Activated T-cell treated with anti-CD3 and anti-CD28 coated beads, Interleukin-2, amount 50 U/mL, for 24 hours (primary cell): ENCODE measurements around the gene ITGB8.
"Not testable (repeated sequence)": the region's sequence is repeated elsewhere in the genome, so short reads cannot be mapped to it uniquely, and the experiment has no call there.

Experiments
- DNase-seq: peaks from one replicate; pipeline ENCODE4 v3.0.0-alpha.2; 2020
- H3K27ac Mint-ChIP-seq: 2 replicates; pipeline ENCODE4 v1.8.0; 2020; ENCODE audit warnings: mild to moderate bottlenecking, mixed read lengths
- H3K27me3 Mint-ChIP-seq: 2 replicates; pipeline ENCODE4 v1.8.0; 2020; ENCODE audit warnings: mixed read lengths
- H3K36me3 Mint-ChIP-seq: 2 replicates; pipeline ENCODE4 v1.8.0; 2020; ENCODE audit warnings: low read depth, mixed read lengths
- H3K4me1 Mint-ChIP-seq: 2 replicates; pipeline ENCODE4 v1.8.0; 2020; ENCODE audit warnings: low read depth, mixed read lengths
- H3K4me3 Mint-ChIP-seq: 2 replicates; pipeline ENCODE4 v1.8.0; 2020; ENCODE audit warnings: mild to moderate bottlenecking, moderate library complexity, mixed read lengths
- H3K9me3 Mint-ChIP-seq: 2 replicates; pipeline ENCODE4 v1.8.0; 2020; ENCODE audit warnings: mixed read lengths

The ITGB8 gene

DNA sequence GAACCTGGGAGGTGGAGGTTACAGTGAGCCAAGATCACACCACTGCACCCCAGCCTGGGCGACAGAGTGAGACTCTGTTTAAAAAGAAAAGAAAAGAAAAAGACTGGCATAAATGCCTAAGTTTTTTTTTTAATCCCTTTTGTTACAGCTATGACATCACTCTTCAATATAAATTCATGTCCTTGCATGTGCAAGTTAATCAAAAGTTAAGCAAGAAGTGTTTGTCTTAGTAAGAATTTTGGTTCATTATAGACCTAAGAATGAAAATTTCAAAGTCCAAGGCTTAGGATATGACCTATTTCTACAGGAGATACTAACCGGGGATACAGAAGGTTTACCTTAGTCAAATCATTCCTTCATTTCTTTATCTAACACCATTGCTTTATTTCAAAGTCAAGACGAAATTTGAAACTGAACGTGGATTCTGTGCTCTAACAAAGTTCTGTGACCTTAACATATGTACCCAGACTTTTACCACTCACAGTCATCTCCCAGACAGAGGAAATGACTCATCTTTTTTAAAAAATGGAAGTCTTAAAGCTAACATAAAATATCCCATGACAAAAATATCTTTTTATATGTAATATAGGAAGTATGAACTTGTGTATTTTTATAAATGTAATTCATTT is 29.3 kb upstream of the ITGB8 start:
- no peak overlapping the region for H3K27ac Mint-ChIP-seq
- no peaks in the 10 kb centered on the region for H3K9me3 Mint-ChIP-seq
- DNase-seq, result no peak
- peaks cover 6% of the 10 kb centered on the region for H3K27me3 Mint-ChIP-seq
- no peak overlapping the region for H3K4me3 Mint-ChIP-seq
- H3K36me3 Mint-ChIP-seq, result no peaks in the 10 kb centered on the region
- H3K4me1 Mint-ChIP-seq, result peaks cover 7% of the 10 kb centered on the region

GRCh38 chr7:20302300-20302699 is 28.4 kb upstream of the ITGB8 start:
- DNase-seq, H3K4me3 Mint-ChIP-seq, H3K27me3 Mint-ChIP-seq, H3K27ac Mint-ChIP-seq, H3K36me3 Mint-ChIP-seq, H3K9me3 Mint-ChIP-seq, H3K4me1 Mint-ChIP-seq: not testable (repeated sequence)

- peaks cover 7% of the 10 kb centered on the region for H3K4me1 Mint-ChIP-seq
- H3K36me3 Mint-ChIP-seq, result no peaks in the 10 kb centered on the region
- H3K9me3 Mint-ChIP-seq, result no peaks in the 10 kb centered on the region
- peaks cover 2% of the 10 kb centered on the region for H3K27me3 Mint-ChIP-seq
- H3K4me3 Mint-ChIP-seq, result no peak overlapping the region
- DNase-seq, result no peak
- no peak overlapping the region for H3K27ac Mint-ChIP-seq
These were observed 27.8 kb upstream of the ITGB8 start for GRCh38 chr7:20302891-20303290.

DNA sequence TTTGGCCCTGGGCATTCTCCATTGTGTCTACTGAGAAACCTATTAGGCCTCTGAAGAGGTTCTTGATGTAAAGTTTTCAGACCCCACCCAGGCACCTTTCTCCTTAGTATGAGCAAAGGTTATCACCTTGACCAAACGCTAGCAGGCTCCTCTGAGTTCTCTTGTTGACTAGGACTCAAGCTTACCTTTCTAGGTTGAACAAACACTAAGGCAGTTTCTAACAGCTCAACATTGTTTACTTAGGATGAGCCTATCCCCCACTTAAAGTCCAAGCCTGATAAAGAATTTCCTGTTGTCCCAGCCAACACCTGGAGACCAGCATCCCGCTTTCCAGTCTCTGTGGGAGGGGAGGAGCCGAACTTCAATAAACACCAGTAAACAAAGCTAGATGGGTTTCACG is 26.3 kb upstream of the ITGB8 start:
- Mint-ChIP-seq H3K4me3 (no peak overlapping the region), H3K36me3 (no peaks in the 10 kb centered on the region), H3K27ac (no peak overlapping the region), H3K27me3 (peaks cover 2% of the 10 kb centered on the region), H3K9me3 (no peaks in the 10 kb centered on the region), H3K4me1 (peaks cover 7% of the 10 kb centered on the region)
- DNase-seq, result no peak

DNA sequence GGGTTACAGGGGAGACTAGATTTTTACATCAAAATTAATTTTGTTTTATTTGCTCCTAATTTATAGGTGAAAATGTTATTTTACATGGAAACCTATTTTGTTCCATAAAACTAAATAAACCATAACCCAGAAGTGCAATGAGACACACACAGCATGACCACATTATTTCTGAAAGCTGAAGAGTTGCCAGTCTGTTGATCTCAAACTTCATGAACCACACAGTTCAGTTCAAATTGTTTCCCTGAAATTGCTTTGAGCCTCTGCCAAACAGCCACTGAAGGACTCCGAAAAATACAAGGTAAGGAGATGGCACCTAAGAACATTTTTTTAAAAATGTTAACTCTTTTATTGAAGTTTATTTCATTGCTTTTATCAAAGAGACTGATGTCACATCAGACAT is 25.0 kb upstream of the ITGB8 start:
- Mint-ChIP-seq H3K27me3 (peaks cover 2% of the 10 kb centered on the region), H3K9me3 (no peaks in the 10 kb centered on the region), H3K4me1 (peaks cover 3% of the 10 kb centered on the region), H3K36me3 (no peaks in the 10 kb centered on the region), H3K4me3 (no peak overlapping the region), H3K27ac (no peak overlapping the region)
- no peak for DNase-seq

DNA sequence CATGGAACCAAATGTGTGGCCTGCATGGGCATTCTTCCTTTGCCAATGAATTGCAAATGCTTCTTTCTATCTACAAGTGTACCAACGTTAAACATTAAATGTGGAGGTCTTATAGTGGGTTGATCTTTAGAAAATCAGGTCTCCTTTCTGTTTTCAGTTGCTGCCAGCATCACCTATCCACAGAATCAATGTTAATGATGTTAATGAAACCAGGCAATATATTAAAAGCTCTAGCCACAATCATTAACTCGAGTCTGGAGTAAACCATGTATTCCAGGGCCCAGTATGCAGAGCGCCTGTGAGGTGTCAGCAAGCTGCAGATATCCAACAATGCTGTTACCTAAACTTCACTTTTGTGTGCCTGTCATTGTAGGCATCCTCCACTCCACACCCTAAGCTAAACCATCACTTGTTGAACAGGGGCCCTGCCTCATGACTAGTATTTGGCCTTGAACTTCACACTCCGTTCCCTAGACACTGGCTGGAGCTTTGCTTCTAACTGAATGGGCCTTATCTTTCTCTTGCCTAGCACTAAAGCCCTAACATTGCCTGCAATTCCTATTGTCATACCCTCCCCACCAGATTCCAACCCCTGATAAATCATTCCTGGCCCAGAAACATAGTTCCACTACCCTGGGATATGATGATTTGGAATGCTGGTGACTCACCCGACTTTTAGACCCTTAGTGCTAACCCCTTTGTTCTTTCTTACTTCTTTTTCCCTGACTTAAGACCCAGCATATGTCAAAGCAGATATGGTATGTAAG is 24.3 kb upstream of the ITGB8 start:
- peaks cover 2% of the 10 kb centered on the region for H3K27me3 Mint-ChIP-seq
- H3K4me1 Mint-ChIP-seq, result peaks cover 2% of the 10 kb centered on the region
- H3K36me3 Mint-ChIP-seq, result no peaks in the 10 kb centered on the region
- no peaks in the 10 kb centered on the region for H3K9me3 Mint-ChIP-seq
- no peak for DNase-seq
- no peak overlapping the region for H3K27ac Mint-ChIP-seq
- no peak overlapping the region for H3K4me3 Mint-ChIP-seq

GRCh38 chr7:20307119-20307518 is 23.6 kb upstream of the ITGB8 start:
- no peak for DNase-seq
- no peak overlapping the region for H3K4me3 Mint-ChIP-seq
- no peak overlapping the region for H3K27ac Mint-ChIP-seq
- H3K36me3 Mint-ChIP-seq, result no peaks in the 10 kb centered on the region
- no peaks in the 10 kb centered on the region for H3K4me1 Mint-ChIP-seq
- no peaks in the 10 kb centered on the region for H3K9me3 Mint-ChIP-seq
- H3K27me3 Mint-ChIP-seq, result peaks cover 2% of the 10 kb centered on the region

DNA sequence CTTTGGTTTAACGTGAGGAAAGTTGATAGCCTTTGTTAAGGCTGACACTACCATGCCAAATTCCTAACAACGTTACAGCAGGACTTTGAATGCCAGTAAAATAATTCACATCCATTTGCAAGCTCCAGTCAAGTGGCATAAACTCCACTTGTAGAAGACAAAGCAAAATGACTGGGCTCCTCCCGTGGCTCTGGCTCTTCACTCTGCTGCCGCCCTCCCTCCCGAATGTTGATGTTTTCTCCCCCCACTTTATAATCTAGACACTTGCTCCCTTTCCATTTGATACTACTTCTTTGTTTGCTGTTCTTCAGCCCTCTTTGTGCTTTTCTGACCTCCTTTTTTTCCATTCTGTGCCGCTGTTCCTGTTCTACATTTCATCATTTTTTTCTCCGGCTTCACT is 22.8 kb upstream of the ITGB8 start:
- Mint-ChIP-seq H3K27me3 (peaks cover 2% of the 10 kb centered on the region), H3K4me3 (no peak overlapping the region), H3K4me1 (no peaks in the 10 kb centered on the region), H3K27ac (no peak overlapping the region), H3K36me3 (no peaks in the 10 kb centered on the region), H3K9me3 (no peaks in the 10 kb centered on the region)
- no peak for DNase-seq

DNA sequence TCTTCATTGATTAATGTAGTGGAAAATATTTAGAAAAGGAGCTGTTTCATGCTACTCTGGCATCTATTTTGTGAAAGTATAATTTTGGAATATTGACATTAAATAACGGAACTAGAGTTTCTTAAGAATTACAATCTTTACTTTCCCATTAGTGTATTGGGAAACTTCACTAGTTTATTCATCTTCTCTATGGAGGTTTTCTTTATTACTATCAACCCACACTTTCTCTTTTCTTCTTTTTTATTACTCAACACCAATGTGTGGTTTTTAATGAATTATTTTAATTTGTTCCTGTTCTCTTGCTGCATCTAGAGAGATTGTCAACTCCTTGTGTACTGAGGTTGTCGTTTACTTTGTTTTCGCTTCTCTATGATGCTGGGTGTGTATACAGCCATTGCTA is 20.4 kb upstream of the ITGB8 start:
- H3K4me3 Mint-ChIP-seq, result no peak overlapping the region
- no peaks in the 10 kb centered on the region for H3K36me3 Mint-ChIP-seq
- no peak for DNase-seq
- H3K9me3 Mint-ChIP-seq, result no peaks in the 10 kb centered on the region
- H3K4me1 Mint-ChIP-seq, result no peaks in the 10 kb centered on the region
- no peak overlapping the region for H3K27ac Mint-ChIP-seq
- no peaks in the 10 kb centered on the region for H3K27me3 Mint-ChIP-seq

GRCh38 chr7:20310963-20311742 is 19.5 kb upstream of the ITGB8 start:
- Mint-ChIP-seq H3K9me3 (no peaks in the 10 kb centered on the region), H3K4me1 (no peaks in the 10 kb centered on the region), H3K27ac (no peak overlapping the region), H3K4me3 (no peak overlapping the region), H3K36me3 (no peaks in the 10 kb centered on the region), H3K27me3 (no peaks in the 10 kb centered on the region)
- DNase-seq, result no peak

DNA sequence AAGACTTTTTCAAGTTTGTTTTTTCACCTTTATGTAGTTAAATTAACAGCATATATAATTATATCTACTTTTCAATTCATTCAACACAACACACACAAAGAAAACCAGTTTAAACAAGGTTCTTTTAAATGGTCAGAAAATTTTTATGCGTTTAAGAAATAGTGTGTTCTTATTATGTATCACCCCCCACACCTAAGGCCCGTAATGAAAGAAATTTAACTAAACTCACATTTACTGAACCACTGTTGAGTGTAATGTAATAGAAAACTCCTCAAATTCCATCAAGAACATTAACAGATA is 19.0 kb upstream of the ITGB8 start:
- Mint-ChIP-seq H3K36me3 (no peaks in the 10 kb centered on the region), H3K4me3 (no peak overlapping the region), H3K4me1 (no peaks in the 10 kb centered on the region), H3K9me3 (no peaks in the 10 kb centered on the region), H3K27me3 (no peaks in the 10 kb centered on the region), H3K27ac (no peak overlapping the region)
- no peak for DNase-seq

DNA sequence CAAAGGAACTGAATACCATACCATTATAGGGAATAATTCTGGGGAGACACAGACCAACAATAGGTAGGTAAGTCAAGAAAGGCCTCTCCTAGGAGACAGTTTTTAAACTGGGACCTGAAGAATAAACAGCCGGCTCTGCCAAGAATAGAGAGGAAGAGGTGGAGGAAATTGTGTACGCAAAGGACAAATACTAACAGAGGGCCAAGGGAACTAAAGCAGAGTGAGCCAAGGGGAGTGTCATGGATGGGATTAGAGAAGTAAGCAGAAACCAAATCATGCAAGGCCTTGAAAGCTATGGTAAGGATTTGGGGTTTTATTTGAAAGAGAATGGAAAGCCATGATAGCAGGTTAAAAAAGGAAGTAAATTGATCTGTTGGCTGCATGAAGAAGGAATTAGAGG is 18.1 kb upstream of the ITGB8 start:
- no peaks in the 10 kb centered on the region for H3K27me3 Mint-ChIP-seq
- DNase-seq, result no peak
- no peak overlapping the region for H3K4me3 Mint-ChIP-seq
- H3K4me1 Mint-ChIP-seq, result no peaks in the 10 kb centered on the region
- H3K9me3 Mint-ChIP-seq, result no peaks in the 10 kb centered on the region
- no peaks in the 10 kb centered on the region for H3K36me3 Mint-ChIP-seq
- no peak overlapping the region for H3K27ac Mint-ChIP-seq

GRCh38 chr7:20313626-20314025 is 17.1 kb upstream of the ITGB8 start:
- Mint-ChIP-seq H3K4me3 (no peak overlapping the region), H3K27ac (no peak overlapping the region), H3K4me1 (no peaks in the 10 kb centered on the region), H3K36me3 (no peaks in the 10 kb centered on the region), H3K27me3 (no peaks in the 10 kb centered on the region), H3K9me3 (no peaks in the 10 kb centered on the region)
- no peak for DNase-seq

DNA sequence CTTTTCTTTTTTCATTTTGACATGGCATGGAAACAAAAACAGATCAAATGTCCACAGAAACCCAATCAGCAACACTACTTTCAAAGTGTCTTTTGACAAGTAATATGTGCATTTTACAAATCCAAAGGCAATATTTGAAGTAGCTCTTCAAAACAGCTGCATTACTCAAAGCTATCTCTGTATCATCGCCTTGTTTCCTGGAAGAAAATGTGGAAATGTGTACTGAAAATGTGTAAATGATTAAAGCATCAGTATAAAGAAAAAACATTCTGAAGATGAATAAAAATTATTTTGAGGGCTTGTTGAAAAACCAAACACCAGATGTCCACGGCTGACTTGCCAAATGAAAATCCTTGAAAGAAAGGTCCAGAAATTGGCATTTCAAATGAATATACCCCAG is 16.5 kb upstream of the ITGB8 start:
- no peak for DNase-seq
- Mint-ChIP-seq H3K9me3 (no peaks in the 10 kb centered on the region), H3K36me3 (no peaks in the 10 kb centered on the region), H3K27me3 (no peaks in the 10 kb centered on the region), H3K4me3 (no peak overlapping the region), H3K4me1 (no peaks in the 10 kb centered on the region), H3K27ac (no peak overlapping the region)

GRCh38 chr7:20316706-20317105 is 14.0 kb upstream of the ITGB8 start:
- Mint-ChIP-seq H3K4me3 (no peak overlapping the region), H3K9me3 (no peaks in the 10 kb centered on the region), H3K36me3 (no peaks in the 10 kb centered on the region), H3K27ac (no peak overlapping the region), H3K27me3 (no peaks in the 10 kb centered on the region), H3K4me1 (no peaks in the 10 kb centered on the region)
- no peak for DNase-seq
